Myocyte (in vitro differentiated cells): ENCODE data around the gene ADAR. TPM values are rescaled to one million over a fixed set of nuclear protein-coding genes. Genes with fewer than 3 reads are reported as not detected.

Source experiments
- DNase-seq: peaks from one replicate; pipeline ENCODE4 v3.0.0-alpha.2; 2012; ENCODE audit warnings: low read depth
- total RNA-seq: library from RNA; depleted of rRNA; stranded (reverse); fragments of >200 nt; gene quantifications from 2 replicates; pipeline ENCODE4 v1.2.3, GENCODE V29; 2014

Gene ADAR
- total RNA-seq, 1 donor from 2014 or later, result 42.4 TPM

GRCh38 chr1:154615411-154615810 is 7.4 kb upstream of the ADAR start:
- DNase-seq, result no peak

GRCh38 chr1:154614901-154615300 is 6.9 kb upstream of the ADAR start:
- no peak for DNase-seq

GRCh38 chr1:154614247-154614646 is 6.3 kb upstream of the ADAR start:
- no peak for DNase-seq

GRCh38 chr1:154611150-154611862 is 3.3 kb upstream of the ADAR start:
- DNase-seq, result no peak

GRCh38 chr1:154609398-154610380 is 1.7 kb upstream of the ADAR start:
- DNase-seq, result no peak

GRCh38 chr1:154608397-154609270 is 648 bp upstream of the ADAR start:
- DNase-seq, result peak; percentile 76

GRCh38 chr1:154607106-154607608 is 829 bp downstream of the ADAR start:
- peak; percentile 35 for DNase-seq

GRCh38 chr1:154605534-154605933 is 2.5 kb downstream of the ADAR start:
- DNase-seq, result no peak

- no peak for DNase-seq
Measured at GRCh38 chr1:154603317-154603716, 4.7 kb downstream of the ADAR start.

GRCh38 chr1:154599658-154600057 is 8.3 kb downstream of the ADAR start:
- peak; percentile 47 for DNase-seq

- no peak for DNase-seq
Measured at GRCh38 chr1:154598871-154599635, 8.9 kb downstream of the ADAR start.

- no peak for DNase-seq
Measured at GRCh38 chr1:154595621-154596020, 12.4 kb downstream of the ADAR start.

GRCh38 chr1:154594811-154595210 is 13.2 kb downstream of the ADAR start:
- DNase-seq, result no peak

- no peak for DNase-seq
Measured at GRCh38 chr1:154593390-154593789, 14.6 kb downstream of the ADAR start.

GRCh38 chr1:154591206-154591605 is 16.8 kb downstream of the ADAR start:
- DNase-seq, result no peak

GRCh38 chr1:154590756-154591155 is 17.2 kb downstream of the ADAR start:
- no peak for DNase-seq

- DNase-seq, result peak; percentile 32
Measured at GRCh38 chr1:154589780-154590179, 18.2 kb downstream of the ADAR start.

GRCh38 chr1:154586641-154587040 is 21.3 kb downstream of the ADAR start:
- no peak for DNase-seq

- DNase-seq, result peak; percentile 36
Measured at GRCh38 chr1:154586231-154586630, 21.8 kb downstream of the ADAR start.

GRCh38 chr1:154584267-154584994 is 23.6 kb downstream of the ADAR start:
- no peak for DNase-seq
